HCT116 (cell line): ENCODE data around the gene PLAAT3.

Experiments used
- TF ChIP-seq, protein P1 (sequence below): IDR thresholded peaks from 2 replicates; pipeline ENCODE4 v1.6.1; 2012; ENCODE audit warnings: low read depth
- TF ChIP-seq, protein P2 (sequence below): IDR thresholded peaks from 2 replicates; pipeline ENCODE4 v1.6.1; 2012

DNA sequence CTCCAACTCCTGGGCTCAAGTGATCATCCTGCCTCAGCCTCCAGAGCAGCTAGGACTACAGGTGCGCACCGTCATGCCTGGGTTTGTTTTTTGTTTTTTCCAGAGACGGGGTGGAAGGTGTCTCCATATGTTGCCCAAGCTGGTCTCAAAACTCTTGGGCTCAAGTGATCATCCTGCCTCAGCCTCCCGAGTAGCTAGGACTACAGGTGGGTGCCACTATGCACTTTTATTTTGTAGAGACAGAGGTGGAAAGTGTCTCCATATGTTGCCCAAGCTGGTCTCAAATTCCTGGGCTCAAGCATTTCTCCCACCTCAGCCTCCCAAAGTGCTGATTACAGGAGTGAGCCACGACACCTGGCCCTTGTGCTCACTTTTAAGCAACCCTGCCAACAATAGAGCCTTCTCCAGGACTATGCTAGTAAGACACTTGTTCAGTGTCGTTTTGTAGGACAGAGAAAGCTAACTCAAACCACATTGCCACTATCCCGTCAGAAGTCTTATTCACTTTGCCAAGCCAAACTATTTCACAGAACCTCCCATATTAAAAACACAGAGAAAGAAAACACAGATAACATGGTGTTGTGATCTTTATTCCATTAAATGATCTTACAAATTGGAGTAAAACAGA, 9.4 kb upstream of the PLAAT3 start:
- TF ChIP-seq, protein P1, sequence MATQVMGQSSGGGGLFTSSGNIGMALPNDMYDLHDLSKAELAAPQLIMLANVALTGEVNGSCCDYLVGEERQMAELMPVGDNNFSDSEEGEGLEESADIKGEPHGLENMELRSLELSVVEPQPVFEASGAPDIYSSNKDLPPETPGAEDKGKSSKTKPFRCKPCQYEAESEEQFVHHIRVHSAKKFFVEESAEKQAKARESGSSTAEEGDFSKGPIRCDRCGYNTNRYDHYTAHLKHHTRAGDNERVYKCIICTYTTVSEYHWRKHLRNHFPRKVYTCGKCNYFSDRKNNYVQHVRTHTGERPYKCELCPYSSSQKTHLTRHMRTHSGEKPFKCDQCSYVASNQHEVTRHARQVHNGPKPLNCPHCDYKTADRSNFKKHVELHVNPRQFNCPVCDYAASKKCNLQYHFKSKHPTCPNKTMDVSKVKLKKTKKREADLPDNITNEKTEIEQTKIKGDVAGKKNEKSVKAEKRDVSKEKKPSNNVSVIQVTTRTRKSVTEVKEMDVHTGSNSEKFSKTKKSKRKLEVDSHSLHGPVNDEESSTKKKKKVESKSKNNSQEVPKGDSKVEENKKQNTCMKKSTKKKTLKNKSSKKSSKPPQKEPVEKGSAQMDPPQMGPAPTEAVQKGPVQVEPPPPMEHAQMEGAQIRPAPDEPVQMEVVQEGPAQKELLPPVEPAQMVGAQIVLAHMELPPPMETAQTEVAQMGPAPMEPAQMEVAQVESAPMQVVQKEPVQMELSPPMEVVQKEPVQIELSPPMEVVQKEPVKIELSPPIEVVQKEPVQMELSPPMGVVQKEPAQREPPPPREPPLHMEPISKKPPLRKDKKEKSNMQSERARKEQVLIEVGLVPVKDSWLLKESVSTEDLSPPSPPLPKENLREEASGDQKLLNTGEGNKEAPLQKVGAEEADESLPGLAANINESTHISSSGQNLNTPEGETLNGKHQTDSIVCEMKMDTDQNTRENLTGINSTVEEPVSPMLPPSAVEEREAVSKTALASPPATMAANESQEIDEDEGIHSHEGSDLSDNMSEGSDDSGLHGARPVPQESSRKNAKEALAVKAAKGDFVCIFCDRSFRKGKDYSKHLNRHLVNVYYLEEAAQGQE = no peak
- TF ChIP-seq, protein P2, sequence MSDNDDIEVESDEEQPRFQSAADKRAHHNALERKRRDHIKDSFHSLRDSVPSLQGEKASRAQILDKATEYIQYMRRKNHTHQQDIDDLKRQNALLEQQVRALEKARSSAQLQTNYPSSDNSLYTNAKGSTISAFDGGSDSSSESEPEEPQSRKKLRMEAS = no peak
